Sigmoid colon (tissue), 3 donors: Measurements from ENCODE around the gene BUD13.

Experiments used
- POLR2A ChIP-seq, 2 donors: fragments of 450-650 bp; IDR thresholded peaks; one replicate each; pipeline ENCODE4 v1.6.1; 2016; ENCODE audit warnings: antibody characterized with exemption in 2 of 2, mild to moderate bottlenecking in 2 of 2, moderate library complexity in 2 of 2
- TF ChIP-seq, protein P1 (sequence below), 4 experiments: fragments of 450-650 bp in 3 of 4; fragments of 200-600 bp in 1 of 4; IDR thresholded peaks; one replicate each; pipeline ENCODE4 v1.5.1; 2016 to 2019; ENCODE audit warnings: antibody characterized with exemption in 4 of 4, mild to moderate bottlenecking in 3 of 4, moderate library complexity in 2 of 4

DNA sequence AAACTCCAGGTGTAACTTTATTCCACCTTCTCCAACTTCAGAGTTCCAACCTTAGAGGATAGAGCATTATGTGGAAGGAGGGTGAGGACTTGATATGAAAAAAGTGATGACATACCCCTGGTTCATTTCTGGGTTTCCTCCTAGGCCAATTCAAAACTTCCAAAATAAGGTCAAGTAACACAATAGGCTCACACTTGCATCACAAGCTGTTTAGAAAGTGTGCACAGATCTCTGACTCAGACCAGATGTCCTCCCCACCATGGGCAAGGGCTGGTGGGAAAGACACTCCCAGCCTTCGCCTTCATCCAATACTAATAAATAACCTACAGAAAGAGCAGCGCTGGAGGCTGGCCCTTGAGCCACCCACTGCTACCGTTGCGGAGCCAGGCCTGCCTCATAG, 5.8 kb upstream of the BUD13 start:
- TF ChIP-seq, protein P1, sequence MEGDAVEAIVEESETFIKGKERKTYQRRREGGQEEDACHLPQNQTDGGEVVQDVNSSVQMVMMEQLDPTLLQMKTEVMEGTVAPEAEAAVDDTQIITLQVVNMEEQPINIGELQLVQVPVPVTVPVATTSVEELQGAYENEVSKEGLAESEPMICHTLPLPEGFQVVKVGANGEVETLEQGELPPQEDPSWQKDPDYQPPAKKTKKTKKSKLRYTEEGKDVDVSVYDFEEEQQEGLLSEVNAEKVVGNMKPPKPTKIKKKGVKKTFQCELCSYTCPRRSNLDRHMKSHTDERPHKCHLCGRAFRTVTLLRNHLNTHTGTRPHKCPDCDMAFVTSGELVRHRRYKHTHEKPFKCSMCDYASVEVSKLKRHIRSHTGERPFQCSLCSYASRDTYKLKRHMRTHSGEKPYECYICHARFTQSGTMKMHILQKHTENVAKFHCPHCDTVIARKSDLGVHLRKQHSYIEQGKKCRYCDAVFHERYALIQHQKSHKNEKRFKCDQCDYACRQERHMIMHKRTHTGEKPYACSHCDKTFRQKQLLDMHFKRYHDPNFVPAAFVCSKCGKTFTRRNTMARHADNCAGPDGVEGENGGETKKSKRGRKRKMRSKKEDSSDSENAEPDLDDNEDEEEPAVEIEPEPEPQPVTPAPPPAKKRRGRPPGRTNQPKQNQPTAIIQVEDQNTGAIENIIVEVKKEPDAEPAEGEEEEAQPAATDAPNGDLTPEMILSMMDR (IDR thresholded peaks at IDR 0.05), result no peak
- TF ChIP-seq POLR2A (IDR thresholded peaks at IDR 0.05), result no peak
